HL-60 (cell line): ENCODE results near the gene AKAP13.

Experiments used
- GABPA ChIP-seq: IDR thresholded peaks from 2 replicates; pipeline ENCODE4 v1.6.1; 2012; ENCODE audit warnings: low read depth
- POLR2AphosphoS5 ChIP-seq: IDR thresholded peaks from 2 replicates; pipeline ENCODE4 v1.6.1; 2012; ENCODE audit warnings: low read depth
- TF ChIP-seq, protein P1 (sequence below): IDR thresholded peaks from one replicate; pipeline ENCODE4 v1.5.1; 2011; ENCODE audit warnings: low read length, control low read depth, inconsistent platforms; ENCODE audit not compliant: insufficient read depth
- TF ChIP-seq, protein P2 (sequence below): IDR thresholded peaks from 2 replicates; pipeline ENCODE4 v1.6.1; 2012; ENCODE audit warnings: low read depth; ENCODE audit not compliant: insufficient replicate concordance

GRCh38 chr15:85576392-85576791, 196.0 kb downstream of the AKAP13 start:
- TF ChIP-seq, protein P1, sequence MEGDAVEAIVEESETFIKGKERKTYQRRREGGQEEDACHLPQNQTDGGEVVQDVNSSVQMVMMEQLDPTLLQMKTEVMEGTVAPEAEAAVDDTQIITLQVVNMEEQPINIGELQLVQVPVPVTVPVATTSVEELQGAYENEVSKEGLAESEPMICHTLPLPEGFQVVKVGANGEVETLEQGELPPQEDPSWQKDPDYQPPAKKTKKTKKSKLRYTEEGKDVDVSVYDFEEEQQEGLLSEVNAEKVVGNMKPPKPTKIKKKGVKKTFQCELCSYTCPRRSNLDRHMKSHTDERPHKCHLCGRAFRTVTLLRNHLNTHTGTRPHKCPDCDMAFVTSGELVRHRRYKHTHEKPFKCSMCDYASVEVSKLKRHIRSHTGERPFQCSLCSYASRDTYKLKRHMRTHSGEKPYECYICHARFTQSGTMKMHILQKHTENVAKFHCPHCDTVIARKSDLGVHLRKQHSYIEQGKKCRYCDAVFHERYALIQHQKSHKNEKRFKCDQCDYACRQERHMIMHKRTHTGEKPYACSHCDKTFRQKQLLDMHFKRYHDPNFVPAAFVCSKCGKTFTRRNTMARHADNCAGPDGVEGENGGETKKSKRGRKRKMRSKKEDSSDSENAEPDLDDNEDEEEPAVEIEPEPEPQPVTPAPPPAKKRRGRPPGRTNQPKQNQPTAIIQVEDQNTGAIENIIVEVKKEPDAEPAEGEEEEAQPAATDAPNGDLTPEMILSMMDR = no peak
- TF ChIP-seq GABPA (no peak), POLR2AphosphoS5 (no peak)
- TF ChIP-seq, protein P2, sequence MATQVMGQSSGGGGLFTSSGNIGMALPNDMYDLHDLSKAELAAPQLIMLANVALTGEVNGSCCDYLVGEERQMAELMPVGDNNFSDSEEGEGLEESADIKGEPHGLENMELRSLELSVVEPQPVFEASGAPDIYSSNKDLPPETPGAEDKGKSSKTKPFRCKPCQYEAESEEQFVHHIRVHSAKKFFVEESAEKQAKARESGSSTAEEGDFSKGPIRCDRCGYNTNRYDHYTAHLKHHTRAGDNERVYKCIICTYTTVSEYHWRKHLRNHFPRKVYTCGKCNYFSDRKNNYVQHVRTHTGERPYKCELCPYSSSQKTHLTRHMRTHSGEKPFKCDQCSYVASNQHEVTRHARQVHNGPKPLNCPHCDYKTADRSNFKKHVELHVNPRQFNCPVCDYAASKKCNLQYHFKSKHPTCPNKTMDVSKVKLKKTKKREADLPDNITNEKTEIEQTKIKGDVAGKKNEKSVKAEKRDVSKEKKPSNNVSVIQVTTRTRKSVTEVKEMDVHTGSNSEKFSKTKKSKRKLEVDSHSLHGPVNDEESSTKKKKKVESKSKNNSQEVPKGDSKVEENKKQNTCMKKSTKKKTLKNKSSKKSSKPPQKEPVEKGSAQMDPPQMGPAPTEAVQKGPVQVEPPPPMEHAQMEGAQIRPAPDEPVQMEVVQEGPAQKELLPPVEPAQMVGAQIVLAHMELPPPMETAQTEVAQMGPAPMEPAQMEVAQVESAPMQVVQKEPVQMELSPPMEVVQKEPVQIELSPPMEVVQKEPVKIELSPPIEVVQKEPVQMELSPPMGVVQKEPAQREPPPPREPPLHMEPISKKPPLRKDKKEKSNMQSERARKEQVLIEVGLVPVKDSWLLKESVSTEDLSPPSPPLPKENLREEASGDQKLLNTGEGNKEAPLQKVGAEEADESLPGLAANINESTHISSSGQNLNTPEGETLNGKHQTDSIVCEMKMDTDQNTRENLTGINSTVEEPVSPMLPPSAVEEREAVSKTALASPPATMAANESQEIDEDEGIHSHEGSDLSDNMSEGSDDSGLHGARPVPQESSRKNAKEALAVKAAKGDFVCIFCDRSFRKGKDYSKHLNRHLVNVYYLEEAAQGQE = no peak
